DMS114 treated with DMSO at 0.1 percent for 48 hours (cell line): ENCODE data around the gene GNG7.

ENCODE experiments used
- DNase-seq: peaks from one replicate; lab custom pipeline; 2025; ENCODE audit not compliant: unreplicated experiment; lab: John Stamatoyannopoulos, UW

The GNG7 gene

GRCh38 chr19:2492870-2493269 lies 209.6 kb downstream of the GNG7 start:
- DNase-seq = no peak

GRCh38 chr19:2491130-2491801 lies 211.2 kb downstream of the GNG7 start:
- DNase-seq = no peak

GRCh38 chr19:2490659-2491058 lies 211.8 kb downstream of the GNG7 start:
- no peak for DNase-seq

- DNase-seq = no peak
Measured at GRCh38 chr19:2488942-2489731, 213.4 kb downstream of the GNG7 start.

GRCh38 chr19:2488405-2488941 lies 214.0 kb downstream of the GNG7 start:
- DNase-seq = no peak

GRCh38 chr19:2487842-2488241 lies 214.7 kb downstream of the GNG7 start:
- DNase-seq = no peak

- DNase-seq = no peak
Measured at GRCh38 chr19:2487090-2487489, 215.4 kb downstream of the GNG7 start.

GRCh38 chr19:2485428-2485827 lies 217.1 kb downstream of the GNG7 start:
- no peak for DNase-seq

- DNase-seq = no peak
Measured at GRCh38 chr19:2484178-2484937, 218.1 kb downstream of the GNG7 start.

GRCh38 chr19:2483484-2484151 lies 218.9 kb downstream of the GNG7 start:
- DNase-seq = no peak

- no peak for DNase-seq
Measured at GRCh38 chr19:2483084-2483483, 219.4 kb downstream of the GNG7 start.

GRCh38 chr19:2482354-2483038 lies 220.0 kb downstream of the GNG7 start:
- no peak for DNase-seq

GRCh38 chr19:2481466-2481865 lies 221.0 kb downstream of the GNG7 start:
- no peak for DNase-seq

GRCh38 chr19:2479556-2480194 lies 222.8 kb downstream of the GNG7 start:
- no peak for DNase-seq

- no peak for DNase-seq
Measured at GRCh38 chr19:2478756-2479555, 223.5 kb downstream of the GNG7 start.

GRCh38 chr19:2478278-2478755 lies 224.2 kb downstream of the GNG7 start:
- DNase-seq = peak; percentile 33

- DNase-seq = peak; percentile 23
Measured at GRCh38 chr19:2477732-2478191, 224.7 kb downstream of the GNG7 start.

- DNase-seq = no peak
Measured at GRCh38 chr19:2477141-2477710, 225.3 kb downstream of the GNG7 start.
